Measurements from ENCODE around the gene AJAP1.
"Not testable (repeated sequence)": the region's sequence is repeated elsewhere in the genome, so short reads cannot be mapped to it uniquely, and the experiment has no call there.

The AJAP1 gene, protein sequence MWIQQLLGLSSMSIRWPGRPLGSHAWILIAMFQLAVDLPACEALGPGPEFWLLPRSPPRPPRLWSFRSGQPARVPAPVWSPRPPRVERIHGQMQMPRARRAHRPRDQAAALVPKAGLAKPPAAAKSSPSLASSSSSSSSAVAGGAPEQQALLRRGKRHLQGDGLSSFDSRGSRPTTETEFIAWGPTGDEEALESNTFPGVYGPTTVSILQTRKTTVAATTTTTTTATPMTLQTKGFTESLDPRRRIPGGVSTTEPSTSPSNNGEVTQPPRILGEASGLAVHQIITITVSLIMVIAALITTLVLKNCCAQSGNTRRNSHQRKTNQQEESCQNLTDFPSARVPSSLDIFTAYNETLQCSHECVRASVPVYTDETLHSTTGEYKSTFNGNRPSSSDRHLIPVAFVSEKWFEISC

DNA sequence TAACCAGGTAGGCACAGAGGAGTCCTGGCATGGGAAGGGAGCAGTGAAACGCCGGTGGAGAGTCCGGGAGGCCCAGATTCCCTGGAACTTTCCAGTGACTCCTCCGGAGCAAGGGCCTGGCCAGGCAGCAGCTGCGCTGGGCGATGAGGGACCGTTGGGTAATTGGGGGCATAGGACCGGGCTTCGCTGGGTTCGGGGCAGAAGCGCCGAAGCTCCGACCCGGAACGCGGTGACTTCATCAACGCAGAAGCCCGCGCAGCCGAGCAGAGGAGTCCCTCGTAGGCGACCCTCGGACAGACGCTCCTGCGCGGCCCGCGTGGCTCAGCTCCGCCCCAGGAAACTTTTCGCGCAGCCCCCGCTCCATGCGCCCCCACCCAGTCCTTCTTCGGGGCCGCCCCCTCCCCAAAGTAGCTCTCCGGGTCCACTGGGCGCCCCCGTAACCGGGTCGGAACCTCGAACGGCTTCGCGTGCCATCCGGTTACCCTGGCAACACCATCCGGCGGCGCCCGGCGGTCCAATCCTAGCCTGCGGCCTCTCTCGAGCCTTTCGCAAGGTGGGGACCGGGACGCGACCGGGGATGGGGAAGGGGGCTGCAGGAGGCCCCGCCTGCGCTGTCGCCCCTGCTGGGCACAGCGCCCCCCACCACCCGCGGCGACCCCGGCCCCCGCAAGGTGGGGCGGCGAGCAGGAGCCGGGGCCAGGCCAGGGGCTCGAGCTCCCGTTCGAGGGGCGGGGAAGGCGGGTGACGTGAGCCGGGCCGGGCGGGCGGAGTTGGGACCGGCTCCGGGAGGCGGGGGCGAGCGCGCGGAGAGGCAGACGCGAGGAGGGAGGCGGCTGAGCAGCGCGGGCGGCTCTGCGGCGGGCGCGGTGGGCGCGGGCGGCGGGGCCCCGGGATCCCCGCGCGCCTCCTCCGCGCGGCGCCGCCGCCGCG, at the start of gene AJAP1:
TSS of gene AJAP1 (plus strand) at position 814 of the 930 bp plus-strand sequence. CDS start 817 bp downstream, outside the sequence.
- DNase-seq: no peak

DNA sequence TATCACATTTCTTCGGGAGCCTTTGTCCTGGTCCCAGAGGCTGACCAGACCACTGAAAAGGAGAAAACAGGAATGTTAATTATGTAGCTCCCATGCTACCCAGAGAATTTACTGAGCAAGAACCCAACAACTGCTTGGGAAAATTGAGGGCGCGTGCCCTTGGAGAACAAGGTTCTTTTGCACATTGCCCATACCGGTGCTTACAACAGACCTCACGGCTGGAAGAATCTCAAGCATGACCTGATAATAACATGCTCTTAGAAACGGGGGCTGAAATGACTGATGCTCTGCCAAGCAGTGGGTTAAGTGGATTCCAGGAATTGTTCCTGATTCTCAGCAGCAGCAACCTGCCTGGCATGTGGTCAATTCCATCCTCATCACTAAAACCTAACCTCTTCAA, 49.3 kb upstream of the AJAP1 start:
- no peak for DNase-seq

DNA sequence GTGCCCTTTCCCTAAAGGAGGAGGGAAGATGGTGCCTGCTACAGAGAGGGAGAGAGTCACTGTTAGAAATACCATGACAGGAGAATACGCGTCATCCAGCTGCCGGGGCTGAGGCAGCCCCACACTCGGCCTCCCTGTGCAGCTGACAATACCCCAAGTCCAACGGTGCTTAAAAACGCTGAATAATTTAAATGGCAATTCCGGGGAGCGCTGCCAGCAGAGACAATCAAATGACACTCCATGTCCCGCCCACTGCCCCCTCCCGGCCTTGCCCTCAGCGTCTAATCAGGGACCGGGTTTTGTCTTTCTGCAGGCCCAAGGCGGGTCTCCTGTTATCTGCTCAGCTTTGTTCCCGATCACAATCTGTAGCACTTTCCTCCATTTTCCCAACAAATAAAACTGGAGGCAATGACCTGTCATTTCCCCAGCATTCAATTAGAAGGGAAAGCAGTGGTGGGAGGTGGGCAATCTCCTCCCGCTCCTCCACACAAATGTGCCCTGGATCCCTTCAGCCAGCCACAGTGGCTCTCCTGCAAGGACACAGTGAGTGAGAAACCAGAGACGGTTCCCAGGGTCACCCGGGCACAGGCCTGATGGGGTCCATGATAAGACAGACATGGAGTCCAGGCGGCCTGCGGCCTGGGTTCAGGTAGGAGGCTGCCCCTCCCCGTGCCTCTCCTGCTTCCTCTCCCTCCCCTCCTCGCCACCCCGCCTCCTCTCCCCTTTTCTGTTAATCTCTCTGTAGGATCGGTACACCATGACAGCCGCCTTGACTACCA, 42.7 kb upstream of the AJAP1 start:
- DNase-seq: no peak

GRCh38 chr1:4612991-4613390, 41.4 kb upstream of the AJAP1 start:
- no peak for DNase-seq

- DNase-seq: no peak
Measured at GRCh38 chr1:4613606-4614370, 40.6 kb upstream of the AJAP1 start.

DNA sequence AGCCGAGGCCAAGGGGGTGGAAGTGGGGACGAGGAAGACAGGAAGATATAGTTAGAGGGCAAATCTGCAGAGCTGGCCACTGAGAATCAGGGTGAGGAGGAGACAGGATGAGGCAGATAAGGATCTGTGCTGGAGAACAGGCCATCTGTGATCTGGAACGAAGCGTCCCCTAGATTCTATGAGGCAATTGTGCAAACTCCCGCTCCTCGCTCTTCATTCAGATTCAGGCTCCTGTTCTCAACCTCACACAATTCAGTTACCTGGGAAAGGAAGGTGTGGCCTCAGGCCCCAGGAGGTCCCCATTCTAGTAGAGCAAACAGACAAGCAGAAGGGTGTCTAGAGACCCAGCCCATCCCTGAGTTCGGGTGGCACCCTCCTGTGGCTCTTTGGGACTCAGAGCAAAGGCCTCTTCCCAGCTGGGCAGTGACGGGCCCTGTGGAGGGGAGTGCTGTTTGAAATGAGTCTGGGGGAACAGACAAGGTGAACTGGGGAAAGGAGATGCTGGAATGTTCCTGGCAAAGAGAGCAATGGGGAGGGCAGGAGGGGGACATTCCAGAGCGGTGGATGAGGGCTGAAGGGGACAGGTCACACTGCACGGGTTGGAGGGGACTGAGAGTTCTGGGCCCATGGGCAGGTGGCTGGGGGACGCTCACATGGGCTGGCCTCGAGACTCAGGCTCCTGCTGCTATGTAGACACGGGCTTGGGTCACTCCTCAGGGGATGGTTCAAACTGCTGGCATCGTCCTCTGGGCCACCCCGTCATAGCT, 39.9 kb upstream of the AJAP1 start:
- DNase-seq: no peak

GRCh38 chr1:4615138-4615470, 39.3 kb upstream of the AJAP1 start:
- no peak for DNase-seq

GRCh38 chr1:4615501-4615900, 38.9 kb upstream of the AJAP1 start:
- no peak for DNase-seq

- no peak for DNase-seq
Measured at GRCh38 chr1:4616831-4617465, 37.5 kb upstream of the AJAP1 start.

DNA sequence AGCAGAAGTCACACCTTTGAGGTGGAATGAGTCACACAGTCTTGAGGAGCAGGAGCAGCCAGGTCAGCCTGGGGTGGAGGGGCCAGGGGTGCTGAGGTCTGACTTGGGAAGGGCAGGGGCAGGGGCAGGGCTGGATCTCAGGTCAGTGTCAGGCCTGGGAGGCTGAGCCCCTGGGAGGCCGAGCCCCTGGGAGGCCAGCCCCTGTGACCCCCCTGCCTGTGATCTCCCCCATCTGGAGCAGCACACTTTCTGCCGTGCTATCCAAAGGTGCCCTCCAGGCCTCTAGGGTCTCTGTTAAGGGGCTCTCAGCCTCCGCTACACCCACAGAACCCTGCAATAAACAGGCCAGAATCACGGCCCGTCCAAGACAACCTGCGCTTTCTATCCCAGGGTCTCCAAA, 36.9 kb upstream of the AJAP1 start:
- no peak for DNase-seq

GRCh38 chr1:4618827-4619226, 35.6 kb upstream of the AJAP1 start:
- DNase-seq: not testable (repeated sequence)

- no peak for DNase-seq
Measured at GRCh38 chr1:4621646-4622045, 32.8 kb upstream of the AJAP1 start.

DNA sequence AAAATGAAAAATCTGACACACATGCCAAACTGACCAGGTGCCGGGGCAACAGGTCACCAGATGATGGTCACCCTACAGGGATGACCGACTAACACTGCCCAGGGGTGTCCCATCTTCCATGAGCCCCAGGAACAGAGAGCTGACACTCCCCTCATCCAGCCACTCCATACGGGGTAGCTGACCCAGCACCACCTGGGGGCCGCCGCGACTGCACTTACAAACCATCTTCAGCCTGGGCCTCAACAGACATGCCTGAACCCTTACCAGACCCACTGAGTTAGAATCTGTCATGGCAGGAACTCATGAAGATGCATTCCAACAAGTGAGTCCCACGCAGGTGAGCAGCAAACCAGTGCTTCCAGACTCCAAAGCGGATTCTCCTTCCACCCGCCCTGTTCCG, 31.6 kb upstream of the AJAP1 start:
- DNase-seq: no peak

DNA sequence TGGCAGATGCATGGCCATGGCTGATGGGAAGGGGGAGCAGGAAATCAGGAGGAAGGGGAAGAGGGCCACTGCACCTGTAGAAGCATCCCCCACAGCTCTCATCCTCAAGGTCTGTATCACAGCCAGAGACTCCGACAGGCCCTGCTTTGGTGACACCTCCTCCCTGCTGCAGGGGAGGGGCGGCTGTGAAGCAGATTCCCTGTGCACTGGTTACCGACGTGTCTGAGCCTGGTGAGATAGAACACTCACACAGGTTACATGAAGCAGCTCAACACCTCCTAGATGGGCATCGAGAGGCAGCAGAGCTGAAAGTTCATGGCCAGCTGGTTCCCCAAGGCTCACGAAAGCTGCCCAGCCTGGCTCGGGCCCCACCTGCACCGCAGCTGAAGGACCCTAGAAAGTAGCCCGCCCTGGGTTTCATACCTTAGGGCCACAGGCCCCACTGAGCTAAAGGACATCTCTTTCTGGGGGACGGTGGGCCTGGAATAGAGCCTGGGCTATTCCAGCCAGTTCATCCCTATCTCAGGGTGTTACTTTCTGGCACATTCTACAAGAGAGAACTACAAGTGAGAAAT, 30.2 kb upstream of the AJAP1 start:
- no peak for DNase-seq

GRCh38 chr1:4624801-4625200, 29.6 kb upstream of the AJAP1 start:
- DNase-seq: no peak

GRCh38 chr1:4626061-4626460, 28.3 kb upstream of the AJAP1 start:
- no peak for DNase-seq

DNA sequence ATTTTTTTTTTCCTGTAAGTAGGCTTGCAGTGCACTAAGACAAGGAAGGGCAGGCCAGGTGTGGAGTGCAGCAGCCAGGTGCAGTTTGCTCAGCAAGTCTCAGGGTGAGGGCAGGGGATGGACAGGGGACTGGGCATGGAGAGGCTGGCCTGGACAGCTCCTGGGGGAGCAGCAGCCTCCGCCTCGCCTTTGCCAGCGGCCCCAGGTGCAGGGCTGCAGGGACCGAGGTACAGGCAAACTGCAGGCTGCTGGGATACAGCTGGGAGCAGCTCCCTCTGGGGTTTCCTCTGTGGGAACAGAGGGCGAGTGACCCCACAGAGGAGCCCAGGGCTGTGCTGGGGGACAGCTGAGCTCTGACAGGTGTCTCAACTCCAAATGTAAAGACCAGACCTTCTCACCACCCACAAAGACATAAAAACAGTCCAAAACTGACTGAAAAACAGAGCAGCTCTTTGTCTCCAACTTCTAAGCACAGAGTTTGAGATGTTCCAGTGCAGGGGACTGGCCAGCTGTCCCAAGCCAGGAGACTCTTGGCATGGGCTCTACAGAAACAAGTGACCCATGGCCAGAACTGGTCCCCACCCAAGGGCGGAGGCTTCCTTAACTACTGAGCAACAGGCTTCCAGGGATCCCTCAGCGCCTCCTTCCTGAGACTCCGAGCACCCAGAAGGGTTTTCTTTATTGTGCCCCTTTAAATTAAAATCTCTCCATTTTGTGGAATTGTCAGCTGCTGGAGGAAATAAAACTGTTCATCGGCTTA, 27.7 kb upstream of the AJAP1 start:
- no peak for DNase-seq

- no peak for DNase-seq
Measured at GRCh38 chr1:4627353-4627752, 27.1 kb upstream of the AJAP1 start.

DNA sequence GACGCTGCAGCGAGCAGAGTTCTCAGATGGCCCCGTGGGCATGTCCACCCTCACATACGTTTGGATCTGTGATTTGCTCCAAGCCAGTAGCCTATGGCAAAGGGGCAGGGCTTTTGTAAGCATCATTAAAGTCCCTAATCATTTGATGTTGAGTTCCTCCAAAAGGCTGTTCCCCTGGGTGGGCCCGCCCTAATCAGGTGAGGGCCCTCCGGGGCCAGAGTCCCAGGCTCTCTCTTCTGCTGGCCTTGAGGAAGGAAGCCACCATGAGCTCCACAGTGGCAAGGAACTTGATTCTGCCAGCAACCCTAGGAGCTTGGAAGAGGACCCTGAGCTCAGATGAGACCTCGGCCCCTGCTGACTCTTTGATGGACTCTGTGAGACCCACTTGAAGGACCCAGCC, 25.4 kb upstream of the AJAP1 start:
- no peak for DNase-seq

GRCh38 chr1:4630561-4630960, 23.8 kb upstream of the AJAP1 start:
- DNase-seq: no peak
